Panc1 (cell line): ENCODE data around the gene IHH. TPM values are rescaled to one million over a fixed set of nuclear protein-coding genes. Genes with fewer than 3 reads are reported as not detected.

Experiments used
- ATAC-seq: fragments of 200-7000 bp; cut with Tn5 transposase; 2 replicates; pipeline ENCODE4 v1.9.1; 2020; ENCODE audit warnings: mild to moderate bottlenecking, moderate library complexity
- BruUV-seq: library from RNA; stranded (reverse); fragments of 400-500 nt; replicated peaks from 2 replicates; lab custom pipeline; 2021; lab: Mats Ljungman, UMichigan
- CTCF ChIA-PET: fragments of 300-600 bp; sonication (Branson Sonifier 250); formaldehyde crosslinking; loops from one replicate; lab custom pipeline; 2022; ENCODE audit warnings: antibody characterized with exemption; lab: Charles Lee
- POLR2A ChIA-PET: fragments of 300-600 bp; sonication (Branson Sonifier 250); formaldehyde crosslinking; loops from one replicate; lab custom pipeline; 2022; ENCODE audit warnings: antibody characterized with exemption; lab: Charles Lee
- DNase-seq: peaks from one replicate; pipeline ENCODE4 v3.0.0-alpha.2; 2010; ENCODE audit warnings: low read depth, low spot score
- H3K27ac ChIP-seq: 2 replicates; pipeline ENCODE4 v1.5.1; 2011; ENCODE audit warnings: mild to moderate bottlenecking, low read length, inconsistent platforms
- H3K27me3 ChIP-seq: fragments of 200-500 bp; sonication (Bioruptor generic); 2 replicates; pipeline ENCODE4 v1.6.0; 2014; ENCODE audit warnings: low read length, inconsistent platforms; ENCODE audit not compliant: control insufficient read depth, insufficient read depth
- H3K36me3 ChIP-seq: fragments of 200-500 bp; sonication (Bioruptor generic); 2 replicates; pipeline ENCODE4 v1.5.1; 2014; ENCODE audit warnings: inconsistent platforms, mild to moderate bottlenecking, low read length, moderate library complexity; ENCODE audit not compliant: control insufficient read depth, insufficient read depth
- H3K4me1 ChIP-seq: 2 replicates; pipeline ENCODE4 v1.5.1; 2011; ENCODE audit warnings: inconsistent platforms, mild to moderate bottlenecking, low read length, moderate library complexity; ENCODE audit not compliant: control insufficient read depth, insufficient read depth
- H3K4me3 ChIP-seq, 2 experiments: 2 replicates each; pipeline ENCODE4 v1.5.1; 2011 to 2012; ENCODE audit warnings: low read depth in 2 of 2, low read length in 2 of 2, mild to moderate bottlenecking in 2 of 2, inconsistent platforms in 1 of 2, moderate library complexity in 1 of 2
- H3K9me3 ChIP-seq: fragments of 200-500 bp; sonication (Bioruptor generic); 2 replicates; pipeline ENCODE4 v1.5.1; 2014; ENCODE audit warnings: low read depth, mild to moderate bottlenecking, inconsistent platforms, low read length, moderate library complexity; ENCODE audit not compliant: control insufficient read depth, insufficient read depth
- CTCF ChIP-seq: fragments of 450-650 bp; IDR thresholded peaks from 2 replicates; pipeline ENCODE4 v1.5.1; 2017; ENCODE audit warnings: mild to moderate bottlenecking
- POLR2AphosphoS5 ChIP-seq: IDR thresholded peaks from 2 replicates; pipeline ENCODE4 v1.6.1; 2012; ENCODE audit warnings: mild to moderate bottlenecking, low read depth, low read length, moderate library complexity
- REST ChIP-seq, 2 experiments: IDR thresholded peaks; 2 replicates each; pipeline ENCODE4 v1.6.1; 2011 to 2012; ENCODE audit warnings: low read depth in 2 of 2, control low read depth in 1 of 2, low read length in 1 of 2, mild to moderate bottlenecking in 1 of 2, moderate library complexity in 1 of 2; ENCODE audit not compliant: insufficient read depth in 1 of 2
- SIN3A ChIP-seq: IDR thresholded peaks from 2 replicates; pipeline ENCODE4 v1.6.1; 2012; ENCODE audit warnings: low read depth, mild to moderate bottlenecking, low read length, moderate library complexity, borderline replicate concordance; ENCODE audit not compliant: insufficient read depth
- TCF7L2 ChIP-seq: IDR thresholded peaks from 2 replicates; pipeline ENCODE4 v1.6.1; 2011; ENCODE audit warnings: mild to moderate bottlenecking, low read depth, low read length, inconsistent platforms
- in situ Hi-C: cut with HindIII; loops from 2 replicates; pipeline ENCODE4 v1.10.0; 2016; ENCODE audit warnings: low sequenced_read_pairs, low pct_unique_long_range_greater_than_20kb
- intact Hi-C: fragments of 100-400 bp; cut with micrococcal nuclease; formaldehyde crosslinking; loops from one replicate; pipeline ENCODE4 v1.10.0; 2022; ENCODE audit not compliant: unreplicated experiment
- total RNA-seq: library from RNA; stranded (reverse); gene quantifications from one replicate; pipeline ENCODE4 v1.2.1, GENCODE V29; 2021; ENCODE audit not compliant: unreplicated experiment

IHH gene
- total RNA-seq, 1 experiment from 2014 or later: 0.23 TPM

GRCh38 chr2:219020604-219021365, 39.9 kb downstream of the IHH start:
- Histone ChIP-seq H3K27ac (no peak overlapping the region), H3K9me3 (no peaks in the 10 kb centered on the region), H3K4me3 (no peak overlapping the region), H3K36me3 (no peaks in the 10 kb centered on the region), H3K27me3 (no peaks in the 10 kb centered on the region), H3K4me1 (no peaks in the 10 kb centered on the region)
- ChIA-PET CTCF (interaction anchor here (0.6 to 1.1 kb wide), 2 partner anchors 9 to 191 kb away, joined by 3 to 5 read pairs; no protein-coding TSS in a partner anchor), POLR2A (no interaction called here)
- ATAC-seq: peak; percentile 28; the same call in 1 of the 2 replicates
- BruUV-seq: no TSS peak
- in situ Hi-C loops: no loop called here
- intact Hi-C loops: loop anchor here (10.0 kb wide), 1 partner anchor 134 kb away; no protein-coding TSS in a partner anchor
- TF ChIP-seq REST (IDR thresholded peaks at IDR 0.05; ENCODE audit: insufficient read depth in 1 of 2, low read depth in 2 of 2, low read length in 1 of 2) (no peak), TCF7L2 (no peak), SIN3A (no peak), POLR2AphosphoS5 (no peak), CTCF (no peak)
- no peak for DNase-seq

GRCh38 chr2:219019436-219019835, 41.3 kb downstream of the IHH start:
- POLR2A ChIA-PET: interaction anchor here (0.7 kb wide), 1 partner anchor 220 kb away, joined by 4 read pairs; no protein-coding TSS in a partner anchor
- in situ Hi-C loops (no loop called here), intact Hi-C loops (no loop called here)
- no peak overlapping the region for H3K27ac ChIP-seq
- H3K36me3 ChIP-seq: no peaks in the 10 kb centered on the region
- no TSS peak for BruUV-seq
- H3K9me3 ChIP-seq: no peaks in the 10 kb centered on the region
- TF ChIP-seq SIN3A (no peak), CTCF (no peak), REST (IDR thresholded peaks at IDR 0.05; ENCODE audit: insufficient read depth in 1 of 2, low read depth in 2 of 2, low read length in 1 of 2) (no peak), TCF7L2 (no peak), POLR2AphosphoS5 (no peak)
- H3K4me3 ChIP-seq: no peak overlapping the region
- ATAC-seq (no peak), DNase-seq (no peak)
- CTCF ChIA-PET: interaction anchor here (0.9 kb wide), 1 partner anchor 39 kb away, joined by 3 read pairs; no protein-coding TSS in a partner anchor
- no peaks in the 10 kb centered on the region for H3K27me3 ChIP-seq
- no peaks in the 10 kb centered on the region for H3K4me1 ChIP-seq
